GM18498 (cell line): ENCODE results near the gene SENP1.
"Not testable (repeated sequence)": the region's sequence is repeated elsewhere in the genome, so short reads cannot be mapped to it uniquely, and the experiment has no call there.

Experiments
- ATAC-seq: cut with Tn5 transposase; IDR thresholded peaks from one replicate; pipeline ENCODE4 v1.9.1; 2021; ENCODE audit warnings: mild to moderate bottlenecking, moderate library complexity; ENCODE audit not compliant: unreplicated experiment

The SENP1 gene

DNA sequence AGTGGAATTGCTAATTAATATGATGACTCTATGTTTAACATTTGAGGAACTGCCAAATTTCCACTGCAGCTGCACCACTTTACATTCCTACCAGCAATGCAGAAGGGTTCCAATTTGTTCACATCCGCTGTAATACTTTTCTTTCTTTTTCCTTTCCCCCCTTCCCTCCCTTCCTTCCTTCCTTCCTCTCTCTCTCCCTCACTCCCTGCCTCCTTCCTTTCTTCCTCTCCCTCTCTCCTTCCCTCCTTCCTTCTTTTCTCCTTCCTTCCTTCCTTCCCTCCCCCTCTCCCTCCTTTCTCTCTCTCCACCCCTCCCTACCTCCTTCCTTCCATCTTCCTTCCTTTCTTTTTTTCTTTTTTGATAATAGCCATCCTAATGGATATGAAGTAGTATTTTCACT lies 10.1 kb upstream of the SENP1 start:
- ATAC-seq: no peak

DNA sequence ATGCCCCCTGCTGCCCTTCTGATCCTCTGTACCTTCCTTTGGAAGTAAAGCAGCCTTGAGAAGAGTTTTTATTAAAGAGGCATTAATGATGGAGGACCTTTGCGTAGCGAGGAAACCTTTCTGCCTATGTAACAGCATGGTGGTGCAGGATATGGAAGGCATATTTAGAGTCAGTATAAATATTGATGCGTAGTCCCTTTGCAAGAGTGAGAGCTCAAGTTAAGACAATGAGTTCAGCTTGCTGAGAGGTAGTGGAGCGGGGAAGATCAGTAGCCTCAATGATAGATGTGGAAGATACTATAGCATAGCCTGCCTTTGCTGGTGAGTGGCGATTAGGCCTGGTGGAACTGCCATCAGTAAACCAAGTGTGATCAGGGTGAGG lies 5.4 kb upstream of the SENP1 start:
- ATAC-seq: not testable (repeated sequence)

DNA sequence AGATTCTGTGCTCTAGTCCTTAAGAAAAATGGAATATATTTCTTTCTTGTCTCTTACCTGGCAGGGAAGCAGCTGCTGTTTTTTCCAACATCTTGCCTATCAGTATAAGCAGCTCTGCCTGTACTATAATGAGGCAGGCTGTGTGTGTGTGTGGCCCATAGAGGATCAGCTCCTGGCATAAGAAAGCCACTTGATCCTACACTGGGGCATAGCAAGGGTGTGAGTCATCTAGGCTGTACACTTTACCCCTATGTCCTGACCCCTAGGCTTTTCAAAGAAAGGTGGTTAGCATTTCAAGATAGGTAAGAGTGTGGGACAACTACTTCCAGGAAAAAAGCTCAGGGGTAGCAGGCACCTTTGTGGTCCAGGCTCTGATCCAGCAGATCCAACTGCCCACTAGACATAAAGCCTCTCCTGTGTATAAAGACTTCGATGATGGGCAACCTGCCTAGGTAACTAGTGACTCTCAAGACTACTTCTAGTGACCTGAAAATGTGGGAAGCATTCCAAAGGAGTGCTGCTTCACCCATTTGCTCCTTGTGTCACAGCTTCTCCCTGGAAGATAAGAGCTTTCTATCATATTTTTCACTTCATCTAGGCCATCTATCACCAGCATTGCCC lies 4.9 kb upstream of the SENP1 start:
- no peak for ATAC-seq

DNA sequence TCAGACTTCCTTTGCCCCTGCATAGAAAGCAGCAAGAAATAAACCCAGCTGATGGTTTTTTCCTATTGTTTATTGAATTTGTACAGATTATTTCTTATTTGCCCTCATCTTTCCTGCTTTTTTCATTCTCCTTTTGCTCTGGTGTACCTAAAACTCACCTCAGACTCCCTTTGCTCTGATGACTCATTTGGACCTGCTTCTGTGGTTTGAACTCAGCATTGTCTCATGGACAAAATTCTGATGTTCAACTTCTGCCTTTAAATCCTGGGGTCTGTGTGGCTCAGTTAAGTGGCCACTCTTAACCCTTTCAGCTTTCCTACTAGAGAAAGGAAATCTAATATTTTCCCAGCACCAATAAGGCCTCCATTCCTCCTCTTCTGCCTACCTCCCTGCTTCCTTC lies 3.5 kb upstream of the SENP1 start:
- ATAC-seq: no peak

DNA sequence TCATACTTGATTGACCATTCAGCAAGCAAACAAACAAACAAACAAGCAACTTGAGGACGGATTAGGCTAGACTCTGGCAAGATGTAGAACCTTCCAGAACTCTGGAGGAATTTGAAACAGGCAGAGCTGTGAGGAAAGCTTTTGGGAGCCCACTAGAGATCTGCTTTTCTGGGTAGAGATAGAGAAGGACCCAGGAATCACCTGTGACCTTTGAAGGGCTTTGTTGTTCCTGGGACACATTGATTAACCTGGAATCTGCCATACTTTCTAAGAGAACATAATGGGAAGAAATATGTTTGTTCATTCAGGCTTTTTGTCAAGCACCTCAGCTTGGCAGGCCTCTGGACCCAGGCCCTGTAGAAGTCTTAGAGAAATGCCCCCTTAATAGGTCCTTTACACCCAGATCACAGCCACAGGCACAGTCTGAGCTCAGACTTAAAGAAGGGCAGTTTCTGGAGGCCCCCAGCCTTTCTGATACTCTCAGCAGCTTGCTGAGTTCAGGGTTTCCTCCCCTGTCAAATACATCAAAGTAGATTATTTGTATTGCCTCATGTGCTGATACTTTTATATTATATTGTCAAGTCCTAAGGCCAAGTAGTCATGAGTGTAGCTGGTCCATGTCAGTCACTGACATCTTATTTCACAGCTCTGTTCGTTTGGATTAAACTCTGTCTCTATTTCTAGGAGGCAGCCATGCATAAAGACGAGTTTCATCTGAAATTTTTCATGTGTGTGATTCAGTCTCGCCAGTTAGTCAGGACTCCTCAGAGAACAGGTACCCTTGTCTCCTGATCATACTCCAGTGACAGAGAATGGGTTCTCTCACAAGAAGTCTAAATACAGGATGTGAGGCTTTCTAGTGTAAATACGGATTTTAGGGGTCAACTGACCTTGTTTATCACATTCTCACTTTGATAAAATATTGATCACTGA lies 1.1 kb upstream of the SENP1 start:
- no peak for ATAC-seq

DNA sequence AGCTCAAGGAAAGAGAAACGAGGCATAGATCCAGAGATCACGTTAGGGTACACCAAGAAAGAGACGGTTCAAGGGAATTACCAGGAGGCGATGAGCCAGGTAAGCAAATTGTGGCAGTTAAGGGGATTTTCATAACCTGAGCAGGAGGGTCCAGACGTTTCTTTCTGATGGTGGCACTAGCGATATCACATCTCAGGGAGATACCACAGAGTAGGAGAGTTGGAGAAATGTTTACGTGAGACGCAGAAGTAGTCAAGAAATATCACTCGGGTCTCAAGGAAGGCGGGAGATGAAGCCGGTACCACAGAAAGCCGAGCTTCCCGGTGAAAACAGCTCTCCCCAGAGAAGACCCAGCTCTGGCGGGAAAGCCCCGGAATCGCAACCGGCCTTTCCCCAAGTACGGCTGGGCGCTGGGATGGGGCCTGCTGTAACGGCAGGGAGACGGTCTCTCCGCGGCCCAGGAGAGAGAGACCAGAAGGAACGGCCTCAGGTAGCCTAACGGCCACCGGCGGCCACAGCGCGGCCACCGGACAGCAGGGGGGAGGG lies 485 bp downstream of the SENP1 start:
- ATAC-seq: peak; percentile 29

DNA sequence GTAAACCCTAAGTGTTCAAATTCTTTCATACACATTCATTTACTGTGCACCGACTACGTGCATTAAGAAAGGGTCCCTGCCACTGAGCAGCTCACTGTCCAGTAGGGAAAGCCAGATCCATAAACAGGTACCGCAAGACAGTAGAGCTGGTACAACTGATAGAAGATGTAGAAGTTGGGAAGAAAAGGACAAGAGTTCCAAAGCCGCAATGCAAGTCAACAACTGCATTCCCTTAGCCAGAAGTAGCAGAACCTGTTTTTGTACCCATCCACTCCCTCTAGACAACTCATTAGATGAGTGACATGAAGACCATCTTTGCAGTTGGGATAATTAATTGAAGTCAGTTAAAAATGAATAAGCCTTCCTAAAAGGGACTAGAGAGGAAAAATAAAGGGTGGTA lies 1.3 kb downstream of the SENP1 start:
- ATAC-seq: no peak

DNA sequence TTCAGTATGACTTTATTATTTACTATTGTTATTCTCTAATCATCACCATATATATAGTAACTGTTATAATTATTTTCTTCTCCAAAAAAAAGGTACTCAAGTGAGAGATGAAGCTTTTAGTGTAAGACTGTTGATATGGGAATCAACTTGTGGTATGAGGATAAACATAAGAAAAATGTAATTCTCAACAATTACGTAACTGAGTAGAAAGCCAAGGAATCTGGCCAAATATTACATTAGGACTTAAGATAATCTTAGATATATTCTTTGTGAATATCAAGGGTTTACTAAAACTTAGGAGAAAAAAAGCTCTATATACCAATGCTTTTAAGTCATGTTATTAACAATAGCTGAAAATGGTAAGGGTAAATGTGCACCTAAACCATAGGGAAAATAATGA lies 13.3 kb downstream of the SENP1 start:
- no peak for ATAC-seq

DNA sequence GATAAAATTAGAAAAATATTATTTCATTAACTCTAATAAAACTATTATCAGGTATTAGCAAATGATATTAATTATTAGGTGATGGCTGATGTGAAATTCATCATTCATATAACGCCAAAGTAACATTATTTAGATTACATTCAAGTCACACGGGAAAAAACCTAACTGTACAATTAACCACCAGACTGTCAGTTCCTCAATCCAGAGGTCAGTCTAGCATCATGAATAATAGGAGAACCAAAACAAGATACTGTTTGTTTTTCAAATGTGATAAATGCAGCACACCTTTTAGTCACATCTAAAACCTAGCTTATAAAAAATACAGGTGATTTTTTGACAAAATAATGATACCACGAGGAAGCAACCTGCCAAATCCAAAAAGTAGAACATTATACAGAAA lies 19.6 kb downstream of the SENP1 start:
- no peak for ATAC-seq

DNA sequence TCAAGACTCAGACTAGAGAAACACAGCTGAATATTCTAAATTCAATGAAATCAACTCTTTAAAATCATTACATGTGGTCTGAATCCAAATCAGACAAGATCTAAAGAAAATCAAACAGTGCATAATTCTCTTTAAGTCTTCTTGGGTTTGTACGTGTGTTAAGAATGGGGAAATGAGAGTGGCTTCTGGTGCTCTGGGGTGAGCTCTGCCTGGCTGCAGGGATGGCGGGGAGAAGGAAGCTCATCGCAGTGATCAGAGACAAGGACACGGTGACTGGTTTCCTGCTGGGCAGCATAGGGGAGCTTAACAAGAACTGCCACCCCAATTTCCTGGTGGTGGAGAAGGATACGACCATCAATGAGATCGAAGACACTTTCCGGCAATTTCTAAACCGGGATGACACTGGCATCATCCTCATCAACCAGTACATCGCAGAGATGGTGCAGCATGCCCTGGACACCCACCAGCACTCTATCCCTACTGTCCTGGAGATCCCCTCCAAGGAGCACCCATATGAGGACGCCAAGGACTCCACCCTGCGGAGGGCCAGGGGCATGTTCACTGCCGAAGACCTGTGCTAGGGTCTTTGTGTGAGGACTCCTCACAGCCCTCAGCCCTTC lies 20.9 kb downstream of the SENP1 start:
- ATAC-seq: no peak

DNA sequence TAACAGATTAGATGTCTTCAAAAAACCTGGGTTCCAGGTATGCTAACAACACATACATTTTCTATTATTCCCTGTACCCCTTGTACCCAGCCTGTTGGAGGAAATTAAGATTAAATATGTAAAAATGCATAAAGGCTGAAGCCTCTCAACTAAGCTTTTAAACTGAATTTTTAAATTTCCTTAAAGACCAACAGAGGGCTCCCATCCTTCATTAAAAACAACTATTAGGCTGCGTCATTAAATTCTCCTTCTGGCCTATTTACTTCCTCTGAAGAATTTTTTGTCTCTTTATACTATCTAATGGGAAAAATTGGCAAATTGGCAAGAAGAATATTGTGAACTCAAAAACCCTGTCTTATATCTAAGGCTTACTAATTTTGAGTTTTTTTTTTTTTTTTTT lies 21.8 kb downstream of the SENP1 start:
- no peak for ATAC-seq

DNA sequence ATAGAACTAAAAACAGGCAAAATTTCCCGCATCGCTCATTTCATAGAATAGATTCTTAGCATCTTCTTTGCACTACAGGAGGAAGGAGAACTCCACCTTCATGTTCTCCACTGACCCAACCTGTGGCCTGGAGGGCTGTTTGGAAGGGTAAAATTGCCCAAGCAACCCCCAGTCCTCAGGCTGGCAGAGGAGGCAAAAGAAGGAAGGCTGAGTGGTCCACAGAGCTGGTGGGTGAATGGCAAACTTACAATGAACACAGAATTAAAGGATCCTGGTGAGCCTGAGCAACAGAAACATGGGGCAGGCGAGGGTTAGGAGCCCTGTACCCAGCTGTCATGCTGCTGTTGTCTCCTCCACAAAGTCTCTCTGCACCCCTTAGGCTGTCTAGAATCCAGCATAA lies 25.1 kb downstream of the SENP1 start:
- no peak for ATAC-seq

DNA sequence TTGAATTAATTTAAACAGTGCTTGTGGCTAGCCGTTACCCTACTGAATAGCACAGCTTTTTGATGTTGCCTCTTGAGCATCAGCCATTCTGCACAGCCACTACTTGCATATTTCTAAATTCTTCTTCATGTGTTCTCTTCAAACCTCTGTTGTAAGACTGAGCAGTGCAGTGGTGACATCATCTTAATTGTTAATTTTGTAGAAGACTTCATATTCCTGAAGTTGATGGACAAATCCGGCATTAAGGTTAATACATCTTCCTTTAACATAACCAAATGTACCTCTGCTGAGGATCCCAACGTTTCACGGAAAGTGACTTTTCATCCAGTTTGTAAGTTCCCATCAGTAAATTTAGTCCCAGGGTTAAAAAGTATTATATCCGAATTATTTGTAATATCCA lies 25.6 kb downstream of the SENP1 start:
- no peak for ATAC-seq

DNA sequence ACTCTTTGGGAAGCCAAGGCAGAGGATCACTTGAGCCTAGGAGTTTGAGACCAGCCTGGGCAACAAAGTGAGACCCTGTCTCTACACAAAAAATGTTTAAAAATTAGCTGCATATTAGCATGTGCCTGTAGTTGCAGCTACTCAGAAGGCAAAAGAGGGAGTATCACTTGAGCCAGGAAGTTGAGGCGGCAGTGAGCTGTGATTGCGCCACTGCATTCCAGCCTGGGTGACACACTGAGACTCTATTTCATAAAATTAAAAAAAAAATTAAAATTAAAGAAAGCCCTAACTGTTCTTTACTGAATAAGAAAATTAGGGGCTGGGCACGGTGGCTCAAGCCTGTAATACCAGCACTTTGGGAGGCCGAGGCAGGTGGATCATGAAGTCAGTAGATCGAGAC lies 27.0 kb downstream of the SENP1 start:
- ATAC-seq: no peak

DNA sequence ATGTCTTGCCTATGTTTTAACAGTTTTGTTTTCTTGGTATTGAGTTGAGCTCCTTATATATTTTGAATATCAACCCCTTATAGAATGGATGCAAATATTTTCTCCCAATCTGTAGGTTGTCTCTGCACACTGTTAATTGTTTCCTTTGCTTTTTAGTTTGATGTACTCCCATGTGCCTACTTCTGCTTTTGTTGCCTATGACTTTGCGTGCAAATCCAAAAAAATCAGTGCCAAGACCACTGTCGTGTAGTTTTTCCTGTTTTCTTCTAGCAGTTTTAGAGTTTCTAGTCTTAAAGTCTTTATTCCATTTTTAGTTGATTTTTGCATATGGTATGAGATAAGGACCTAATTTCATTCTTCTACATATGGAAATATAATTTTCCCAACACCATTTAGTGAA lies 28.8 kb downstream of the SENP1 start:
- ATAC-seq: no peak

DNA sequence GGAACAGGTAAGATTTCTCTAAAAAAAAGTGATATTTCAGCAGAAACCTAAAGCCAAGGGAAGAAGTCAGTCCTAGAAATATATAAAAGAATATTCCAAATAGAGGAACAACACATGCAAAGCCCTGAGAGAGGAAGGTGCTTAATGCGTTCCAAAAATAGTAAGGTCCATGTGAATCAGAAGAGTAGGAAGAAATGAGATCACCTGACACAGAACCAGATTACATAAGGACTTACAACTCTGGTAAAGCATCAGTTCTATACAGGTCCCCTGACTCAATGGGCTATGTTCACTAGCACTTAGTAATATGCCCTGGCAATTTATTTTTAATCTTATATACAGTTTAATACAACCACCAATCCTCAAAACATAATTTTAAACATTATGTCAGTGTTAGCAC lies 30.0 kb downstream of the SENP1 start:
- ATAC-seq: no peak

DNA sequence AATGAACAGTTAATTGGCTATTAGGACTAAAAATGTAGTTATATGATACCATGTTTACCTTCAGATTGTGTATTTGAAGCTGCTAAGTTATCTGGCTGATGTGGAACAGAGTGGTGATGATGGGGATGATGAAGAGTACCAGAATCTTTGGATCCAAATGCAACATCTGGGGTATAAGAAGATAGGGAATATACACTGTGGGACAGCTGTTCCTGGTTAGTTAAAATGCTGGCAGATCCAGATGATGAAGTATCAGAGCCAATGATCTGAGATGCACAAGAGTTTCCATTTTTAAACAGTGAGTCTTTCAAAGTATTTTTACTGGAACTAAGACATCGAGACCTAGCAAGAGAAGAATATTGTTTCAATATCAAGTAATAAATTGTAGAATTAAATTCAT lies 31.6 kb downstream of the SENP1 start:
- no peak for ATAC-seq

DNA sequence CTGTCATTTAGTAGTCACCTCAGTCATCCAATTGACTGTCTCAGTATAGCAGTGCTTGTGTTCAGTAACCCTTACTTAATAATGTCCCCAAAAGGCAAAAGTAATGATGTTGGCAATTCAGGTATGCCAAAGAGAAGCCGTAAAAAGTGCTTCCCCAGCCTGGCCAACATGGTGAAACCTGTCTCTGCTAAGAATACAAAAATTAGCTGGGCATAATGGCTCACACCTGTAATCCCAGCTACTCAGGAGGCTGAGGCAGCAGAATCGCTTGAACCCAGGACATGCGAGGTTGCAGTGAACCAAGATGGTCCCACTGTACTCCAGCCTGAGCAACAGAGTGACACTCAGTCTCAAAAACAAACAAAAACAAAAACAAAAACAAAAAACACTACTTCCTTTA lies 33.6 kb downstream of the SENP1 start:
- ATAC-seq: no peak

DNA sequence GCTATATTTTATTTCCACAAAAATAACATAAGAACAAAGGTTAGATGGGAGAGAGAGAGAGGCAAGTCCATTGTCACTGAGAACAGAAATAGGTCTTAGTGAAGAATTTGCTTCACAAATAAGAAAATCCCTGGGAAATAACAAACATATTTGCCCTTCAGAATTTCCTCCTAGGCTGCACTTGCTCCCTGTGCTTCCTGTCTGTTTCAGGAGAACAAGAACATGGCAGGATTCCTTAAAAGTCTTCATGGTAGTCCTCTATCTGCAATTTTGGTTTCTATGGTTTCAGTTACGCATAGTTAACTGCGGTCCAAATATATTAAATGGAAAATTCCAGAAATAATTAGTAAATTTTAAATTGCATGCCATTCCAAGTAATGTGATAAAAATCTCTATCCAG lies 34.1 kb downstream of the SENP1 start:
- no peak for ATAC-seq

DNA sequence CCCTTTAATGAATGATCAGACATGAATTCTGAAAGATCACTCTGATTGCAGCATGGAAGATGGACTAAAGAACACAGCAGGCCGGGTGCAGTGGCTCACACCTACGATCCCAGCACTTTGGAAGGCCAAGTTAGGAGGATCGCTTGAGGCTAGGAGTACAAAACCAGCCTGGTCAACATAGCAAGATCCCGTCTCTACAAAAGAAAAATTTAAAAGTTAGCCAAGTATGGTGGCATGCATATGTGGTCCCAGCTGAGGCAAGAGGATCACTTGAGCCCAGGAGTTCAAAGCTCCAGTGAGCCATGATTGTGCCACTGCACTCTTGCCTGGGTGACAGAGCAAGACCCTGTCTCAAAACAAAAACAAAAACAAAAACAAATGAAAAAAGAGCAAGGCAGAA lies 35.1 kb downstream of the SENP1 start:
- no peak for ATAC-seq

DNA sequence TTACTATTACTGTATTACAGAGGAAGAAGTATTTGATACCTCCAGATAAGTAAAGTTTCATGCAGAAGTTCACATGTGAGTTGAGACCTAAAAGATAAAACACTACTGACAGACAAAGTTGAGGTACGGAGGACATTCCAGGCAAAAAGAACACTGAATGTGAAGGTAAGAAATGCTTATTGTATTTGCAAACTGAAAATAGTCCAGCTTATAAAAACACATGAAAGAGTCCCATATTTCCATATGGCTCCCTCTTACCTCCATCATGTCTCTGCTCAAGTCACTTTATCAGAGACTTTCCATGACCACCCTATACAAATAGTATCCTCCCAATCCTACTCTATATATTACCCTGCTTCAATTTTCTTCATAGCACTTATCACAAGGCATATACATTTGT lies 35.8 kb downstream of the SENP1 start:
- no peak for ATAC-seq

DNA sequence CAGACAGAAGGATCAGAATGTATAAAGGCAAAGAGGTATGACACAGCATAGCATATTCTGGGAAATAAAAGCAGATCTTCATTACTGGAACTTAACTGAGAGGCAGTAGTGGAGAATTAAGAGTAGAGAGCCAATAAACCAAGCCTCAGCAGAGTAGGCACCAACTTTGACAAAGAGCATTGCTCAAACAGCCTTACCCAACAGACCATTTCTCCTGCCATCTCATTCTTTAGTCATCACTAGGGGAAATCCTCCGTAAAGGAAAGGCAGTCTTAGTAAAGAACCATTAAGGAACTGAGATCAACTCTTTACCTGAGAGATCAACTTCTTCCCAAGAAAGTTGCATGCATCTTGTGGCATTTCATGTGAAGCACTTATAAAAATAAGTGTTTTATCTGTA lies 36.6 kb downstream of the SENP1 start:
- no peak for ATAC-seq
